ENCODE measurements around the gene PROZ. TPM values are rescaled to one million over a fixed set of nuclear protein-coding genes. Genes with fewer than 3 reads are reported as not detected.

The PROZ gene
- total RNA-seq, 1 experiment from 2014 or later: not detected

GRCh38 chr13:113207890-113208420, 49.5 kb downstream of the PROZ start:
- no peak for TF ChIP-seq CTCF (conservative IDR thresholded peaks at IDR 0.05)
- H3K9me3 Mint-ChIP-seq: no peaks in the 10 kb centered on the region
- peak overlapping the region; percentile 98 for H3K14ac ChIP-seq (ENCODE audit: insufficient read depth, low read length)

More at GRCh38 chr13:113207890-113208420, 49.5 kb downstream of the PROZ start:
- DNase-seq: peak; percentile 47
- no peaks in the 10 kb centered on the region for H3K27me3 Mint-ChIP-seq (ENCODE audit: low read depth)
- Histone ChIP-seq H3K4me2 (ENCODE audit: insufficient read depth, insufficient read length, low read length) (peak overlapping the region; percentile 88), H2AK5ac (ENCODE audit: insufficient read length, low read length) (no peak overlapping the region), H3K4ac (ENCODE audit: low read depth, low read length) (no peak overlapping the region; the same call in 1 of the 2 replicates), H3K79me1 (ENCODE audit: insufficient read depth, low read depth, low read length, poor library complexity, severe bottlenecking) (peaks cover 7% of the 10 kb centered on the region), H3K79me2 (ENCODE audit: insufficient read depth, low read length) (peaks cover 57% of the 10 kb centered on the region), H3K23ac (ENCODE audit: insufficient read length, low read depth, low read length) (no peak overlapping the region), H3K4me1 (ENCODE audit: insufficient read depth, low read length) (no peaks in the 10 kb centered on the region), H3K56ac (ENCODE audit: insufficient read length, low read depth, low read length) (no peak overlapping the region), H4K5ac (ENCODE audit: insufficient read length, low read depth, low read length) (no peak overlapping the region), H2BK5ac (ENCODE audit: insufficient read length, low read length) (no peak overlapping the region), H4K8ac (replicated peaks; ENCODE audit: insufficient read length, low read depth, low read length) (no peak overlapping the region), H3K9me3 (ENCODE audit: control insufficient read depth, low read depth, low read length) (no peaks in the 10 kb centered on the region), H3K27me3 (ENCODE audit: insufficient read depth, low read length) (no peaks in the 10 kb centered on the region), H3T11ph (ENCODE audit: low read length) (no peak overlapping the region), H3K23me2 (ENCODE audit: insufficient read length, low read depth, low read length, poor library complexity, severe bottlenecking) (peaks cover 6% of the 10 kb centered on the region), H4K91ac (ENCODE audit: insufficient read length, low read depth, low read length) (peak overlapping the region; percentile 71), H2BK20ac (ENCODE audit: low read depth, low read length, poor library complexity, severe bottlenecking) (no peak overlapping the region), H3K27ac (ENCODE audit: insufficient read length, low read depth, low read length) (no peak overlapping the region), H4K20me1 (ENCODE audit: control insufficient read depth, insufficient read depth, insufficient read length) (no peaks in the 10 kb centered on the region), H3K18ac (ENCODE audit: insufficient read length, low read depth, low read length) (peak overlapping the region; percentile 93), H3K9ac (ENCODE audit: extremely low read depth, insufficient read length, low read length) (peak overlapping the region; percentile 95), H2BK12ac (ENCODE audit: insufficient read length, low read depth, low read length) (no peak overlapping the region), H2AFZ (ENCODE audit: low read length) (no peak overlapping the region), H2BK120ac (ENCODE audit: low read depth, low read length, poor library complexity, severe bottlenecking) (no peak overlapping the region), H2BK15ac (ENCODE audit: low read depth, low read length) (no peak overlapping the region)
- H3K4me1 Mint-ChIP-seq: peaks cover 26 to 34% of the 10 kb centered on the region in 2 experiments
- no CpG with 5 or more reads among the region's 44 CpGs for WGBS (ENCODE audit: extremely low coverage, insufficient read length, low lambda C conversion rate)
- H3K4me3 Mint-ChIP-seq: peak overlapping the region; percentile 89 to 93
- peak overlapping the region; percentile 20 to 89 (median 59); a peak in 5 of 7 replicates for H3K27ac Mint-ChIP-seq
- H3K36me3 Mint-ChIP-seq (ENCODE audit: insufficient read depth in 1 of 3, low read depth in 3 of 3): peaks cover 35 to 41% (median 37%) of the 10 kb centered on the region in 3 experiments

Data from H9 (cell line).